ENCODE data around the gene RHBDD3.

The RHBDD3 gene

DNA sequence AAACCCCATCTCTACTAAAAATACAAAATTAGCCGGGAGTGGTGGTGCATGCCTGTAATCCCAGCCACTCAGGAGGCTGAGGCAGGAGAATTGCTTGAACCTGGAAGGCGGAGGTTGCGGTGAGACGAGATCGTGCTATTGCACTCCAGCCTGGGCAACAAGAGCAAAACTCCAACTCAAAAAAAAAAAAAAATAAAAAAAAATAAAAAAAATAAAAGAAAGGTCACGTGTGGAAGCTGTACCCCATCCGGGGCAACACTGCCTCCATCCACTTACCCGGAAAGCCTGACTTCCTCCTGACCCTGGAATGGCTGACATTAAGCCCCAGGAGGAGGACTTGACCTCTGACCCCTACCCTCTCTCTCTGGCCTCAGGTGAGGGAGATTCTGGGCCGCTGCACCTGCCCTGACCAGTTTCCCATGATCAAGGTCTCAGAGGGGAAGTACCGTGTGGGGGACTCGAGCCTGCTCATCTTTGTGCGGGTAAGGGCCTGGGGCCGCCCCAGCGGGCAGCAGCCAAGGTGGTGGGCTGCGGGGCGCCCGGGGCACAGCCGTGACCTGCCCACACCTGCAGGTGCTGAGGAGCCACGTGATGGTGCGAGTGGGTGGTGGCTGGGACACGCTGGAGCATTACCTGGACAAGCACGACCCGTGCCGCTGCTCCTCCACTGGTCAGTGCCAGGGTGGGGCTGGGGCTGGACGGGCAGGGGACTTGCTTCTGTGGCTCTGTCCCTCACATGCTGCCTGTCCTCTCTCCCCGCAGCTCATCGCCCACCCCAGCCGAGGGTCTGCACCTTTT, 42.5 kb upstream of the RHBDD3 start:
- H3K79me1 ChIP-seq (ENCODE audit: low read depth, low read length): peaks cover 4% of the 10 kb centered on the region
- peak overlapping the region; percentile 37 for H2BK120ac ChIP-seq (ENCODE audit: low read depth, low read length)
- H3K36me3 ChIP-seq (replicated peaks in 1 of 2; ENCODE audit: control insufficient read depth in 2 of 2, insufficient read depth in 2 of 2, low read length in 2 of 2): no peaks in the 10 kb centered on the region
- no peak overlapping the region for H2BK5ac ChIP-seq (ENCODE audit: low read length)
- DNase-seq (ENCODE audit: low spot score): no peak
- H2BK15ac ChIP-seq (ENCODE audit: low read length): peak overlapping the region; percentile 49
- H3K4ac ChIP-seq (ENCODE audit: low read length): no peak overlapping the region
- peak overlapping the region; percentile 3 for H2AK5ac ChIP-seq (ENCODE audit: low read depth, low read length)
- peak overlapping the region; percentile 84 for H3K18ac ChIP-seq (ENCODE audit: low read length)
- H4K91ac ChIP-seq (ENCODE audit: low read depth, low read length, poor library complexity): peak overlapping the region; percentile 34
- H3K27ac ChIP-seq (replicated peaks; ENCODE audit: low read length): no peak overlapping the region
- H3K27me3 ChIP-seq (ENCODE audit: control insufficient read depth in 3 of 3, insufficient read depth in 3 of 3, low read depth in 1 of 3, low read length in 3 of 3): peaks cover 20 to 31% (median 25%) of the 10 kb centered on the region in 3 experiments
- no CpG with 5 or more reads among the region's 28 CpGs for WGBS, 2 donors (ENCODE audit: extremely low coverage in 2 of 2, insufficient read length in 2 of 2, insufficient replicate concordance in 1 of 2)
- H2BK12ac ChIP-seq (ENCODE audit: low read length): peak overlapping the region; percentile 78
- no peak overlapping the region for H2AFZ ChIP-seq (ENCODE audit: low read length)
- H3K4me3 ChIP-seq (ENCODE audit: low read length in 2 of 2): peak overlapping the region in 1 of 2 donors; percentile 12
- H3K9me3 ChIP-seq (replicated peaks in 1 of 2; ENCODE audit: control insufficient read depth in 2 of 2, insufficient read depth in 1 of 2, low read depth in 1 of 2, low read length in 2 of 2): peaks cover 0 to 5% of the 10 kb centered on the region in 2 donors
- H3K4me1 ChIP-seq (ENCODE audit: control insufficient read depth in 2 of 2, insufficient read depth in 1 of 2, low read depth in 1 of 2, low read length in 2 of 2): peaks cover 25 to 31% of the 10 kb centered on the region in 2 donors
- H3K14ac ChIP-seq (ENCODE audit: low read length): peak overlapping the region; percentile 10
- H3K23ac ChIP-seq (ENCODE audit: low read depth, low read length, poor library complexity): no peak overlapping the region
- no peak overlapping the region for H4K8ac ChIP-seq (ENCODE audit: low read depth, low read length)
- no peak overlapping the region for H3K4me2 ChIP-seq (ENCODE audit: insufficient read depth, low read length, poor library complexity, severe bottlenecking)
- H3K9ac ChIP-seq (ENCODE audit: low read depth, low read length, poor library complexity): no peak overlapping the region

DNA sequence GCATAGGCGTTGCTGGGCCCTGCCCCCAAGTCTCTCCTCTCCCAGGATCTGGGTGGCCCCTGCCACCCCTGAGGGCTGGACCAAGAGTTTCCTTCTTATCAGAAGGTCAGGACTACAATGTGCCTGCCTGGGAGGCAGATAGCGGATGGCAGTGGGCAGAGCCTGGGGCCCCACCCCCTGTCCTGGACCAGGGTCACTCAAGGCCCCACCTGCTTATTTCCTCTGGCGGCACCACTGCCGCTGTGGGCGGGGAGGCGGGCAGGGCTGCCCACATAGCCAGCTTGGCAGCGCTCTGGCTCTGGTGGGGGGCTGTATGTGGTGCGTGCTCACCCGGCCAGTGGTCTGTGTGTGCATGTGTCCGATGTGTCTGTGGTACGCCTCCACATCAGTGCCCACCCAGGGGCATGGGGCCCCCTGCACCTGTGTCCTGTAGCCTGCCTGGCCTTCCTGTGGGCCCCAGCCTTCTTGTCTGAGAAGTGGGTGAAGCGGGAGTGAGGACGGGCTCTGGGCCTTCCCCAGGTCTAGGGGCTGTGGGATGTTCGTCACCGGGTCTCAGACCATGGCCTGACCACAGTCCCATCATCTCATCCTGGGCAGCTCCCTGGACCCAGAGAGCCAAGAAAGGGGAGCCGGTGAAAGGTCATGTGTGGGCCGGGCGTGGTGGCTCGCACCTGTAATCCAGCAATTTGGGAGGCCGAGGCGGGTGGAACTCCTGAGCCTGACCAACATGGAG, 41.7 kb upstream of the RHBDD3 start:
- no CpG with 5 or more reads among the region's 21 CpGs for WGBS, 2 donors (ENCODE audit: extremely low coverage in 2 of 2, insufficient read length in 2 of 2, insufficient replicate concordance in 1 of 2)
- DNase-seq (ENCODE audit: low spot score): no peak
- no peak overlapping the region for H2BK12ac ChIP-seq (ENCODE audit: low read length)

DNA sequence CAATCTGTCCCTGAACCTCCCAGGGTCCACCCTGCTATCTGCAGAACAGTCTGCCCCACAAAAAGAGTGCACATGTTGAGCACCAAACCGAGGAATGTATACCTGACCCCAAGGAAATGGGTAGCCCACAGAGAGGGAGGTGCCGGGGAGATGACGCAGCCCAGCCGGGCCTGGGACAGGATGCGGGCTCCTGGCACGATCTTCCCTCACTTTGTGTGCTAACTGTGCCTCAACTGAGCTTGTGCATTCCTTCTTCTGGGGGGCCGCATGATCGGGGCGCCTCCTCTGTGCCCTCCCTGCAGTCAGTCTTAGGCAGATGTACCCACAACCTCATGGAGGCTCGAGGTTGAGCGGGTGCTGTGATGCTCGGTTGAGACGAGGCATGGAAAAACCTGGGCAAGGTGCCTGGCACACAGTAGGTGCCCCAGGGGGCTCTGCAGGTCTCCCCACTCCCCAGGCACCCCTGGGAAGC, 41.0 kb upstream of the RHBDD3 start:
- no CpG with 5 or more reads among the region's 13 CpGs for WGBS, 2 donors (ENCODE audit: extremely low coverage in 2 of 2, insufficient read length in 2 of 2, insufficient replicate concordance in 1 of 2)

More for the DNA sequence above, 41.7 kb upstream of the RHBDD3 start:
- H4K91ac ChIP-seq (ENCODE audit: low read depth, low read length, poor library complexity): no peak overlapping the region
- H2AK5ac ChIP-seq (ENCODE audit: low read depth, low read length): peak overlapping the region; percentile 78
- H2AFZ ChIP-seq (ENCODE audit: low read length): no peak overlapping the region
- peaks cover 25 to 28% of the 10 kb centered on the region in 2 donors for H3K4me1 ChIP-seq (ENCODE audit: control insufficient read depth in 2 of 2, insufficient read depth in 1 of 2, low read depth in 1 of 2, low read length in 2 of 2)
- peaks cover 4% of the 10 kb centered on the region for H3K79me1 ChIP-seq (ENCODE audit: low read depth, low read length)
- no peak overlapping the region for H3K23ac ChIP-seq (ENCODE audit: low read depth, low read length, poor library complexity)
- peak overlapping the region; percentile 87 for H2BK5ac ChIP-seq (ENCODE audit: low read length)
- H2BK15ac ChIP-seq (ENCODE audit: low read length): no peak overlapping the region
- H3K27ac ChIP-seq (replicated peaks; ENCODE audit: low read length): no peak overlapping the region
- H3K4ac ChIP-seq (ENCODE audit: low read length): no peak overlapping the region
- no peak overlapping the region for H3K4me2 ChIP-seq (ENCODE audit: insufficient read depth, low read length, poor library complexity, severe bottlenecking)
- H3K27me3 ChIP-seq (ENCODE audit: control insufficient read depth in 3 of 3, insufficient read depth in 3 of 3, low read depth in 1 of 3, low read length in 3 of 3): peaks cover 13 to 23% (median 17%) of the 10 kb centered on the region in 3 experiments
- H3K18ac ChIP-seq (ENCODE audit: low read length): peak overlapping the region; percentile 74
- no peak overlapping the region for H3K9ac ChIP-seq (ENCODE audit: low read depth, low read length, poor library complexity)
- peaks cover 0 to 5% of the 10 kb centered on the region in 2 donors for H3K9me3 ChIP-seq (replicated peaks in 1 of 2; ENCODE audit: control insufficient read depth in 2 of 2, insufficient read depth in 1 of 2, low read depth in 1 of 2, low read length in 2 of 2)
- H4K8ac ChIP-seq (ENCODE audit: low read depth, low read length): no peak overlapping the region
- H3K14ac ChIP-seq (ENCODE audit: low read length): peak overlapping the region; percentile 43
- H3K4me3 ChIP-seq (ENCODE audit: low read length in 2 of 2): no peak overlapping the region
- peak overlapping the region; percentile 28 for H2BK120ac ChIP-seq (ENCODE audit: low read depth, low read length)
- no peaks in the 10 kb centered on the region for H3K36me3 ChIP-seq (replicated peaks in 1 of 2; ENCODE audit: control insufficient read depth in 2 of 2, insufficient read depth in 2 of 2, low read length in 2 of 2)

More for the DNA sequence above, 41.0 kb upstream of the RHBDD3 start:
- Histone ChIP-seq H2BK12ac (ENCODE audit: low read length) (peak overlapping the region; percentile 47), H3K23ac (ENCODE audit: low read depth, low read length, poor library complexity) (peak overlapping the region; percentile 86), H2BK5ac (ENCODE audit: low read length) (peak overlapping the region; percentile 87), H3K9ac (ENCODE audit: low read depth, low read length, poor library complexity) (no peak overlapping the region), H2BK15ac (ENCODE audit: low read length) (peak overlapping the region; percentile 99), H3K4me2 (ENCODE audit: insufficient read depth, low read length, poor library complexity, severe bottlenecking) (no peak overlapping the region), H2AK5ac (ENCODE audit: low read depth, low read length) (peak overlapping the region; percentile 78), H3K4me3 (ENCODE audit: low read length in 2 of 2) (no peak overlapping the region), H3K27ac (replicated peaks; ENCODE audit: low read length) (no peak overlapping the region), H3K27me3 (ENCODE audit: control insufficient read depth in 3 of 3, insufficient read depth in 3 of 3, low read depth in 1 of 3, low read length in 3 of 3) (peaks cover 6 to 17% (median 11%) of the 10 kb centered on the region in 3 experiments), H4K91ac (ENCODE audit: low read depth, low read length, poor library complexity) (no peak overlapping the region), H2AFZ (ENCODE audit: low read length) (no peak overlapping the region), H3K9me3 (replicated peaks in 1 of 2; ENCODE audit: control insufficient read depth in 2 of 2, insufficient read depth in 1 of 2, low read depth in 1 of 2, low read length in 2 of 2) (peaks cover 0 to 5% of the 10 kb centered on the region in 2 donors), H3K79me1 (ENCODE audit: low read depth, low read length) (peaks cover 4% of the 10 kb centered on the region), H3K4ac (ENCODE audit: low read length) (no peak overlapping the region), H3K14ac (ENCODE audit: low read length) (peak overlapping the region; percentile 84), H3K4me1 (ENCODE audit: control insufficient read depth in 2 of 2, insufficient read depth in 1 of 2, low read depth in 1 of 2, low read length in 2 of 2) (peaks cover 23 to 28% of the 10 kb centered on the region in 2 donors), H2BK120ac (ENCODE audit: low read depth, low read length) (peak overlapping the region; percentile 24), H4K8ac (ENCODE audit: low read depth, low read length) (no peak overlapping the region), H3K36me3 (replicated peaks in 1 of 2; ENCODE audit: control insufficient read depth in 2 of 2, insufficient read depth in 2 of 2, low read length in 2 of 2) (no peaks in the 10 kb centered on the region), H3K18ac (ENCODE audit: low read length) (peak overlapping the region; percentile 76)
- no peak for DNase-seq (ENCODE audit: low spot score)

All from neuronal stem cell (in vitro differentiated cells).